ENCODE measurements around the gene CD81.
"Not testable (repeated sequence)": the region's sequence is repeated elsewhere in the genome, so short reads cannot be mapped to it uniquely, and the experiment has no call there.

Gene CD81

GRCh38 chr11:2357651-2358050 lies 19.5 kb upstream of the CD81 start:
- not testable (repeated sequence) for DNase-seq

GRCh38 chr11:2358754-2359442 lies 18.2 kb upstream of the CD81 start:
- no peak for DNase-seq

- no peak for DNase-seq
Measured at GRCh38 chr11:2359557-2359956, 17.6 kb upstream of the CD81 start.

- no peak for DNase-seq
Measured at GRCh38 chr11:2360081-2360642, 16.9 kb upstream of the CD81 start.

GRCh38 chr11:2361565-2361964 lies 15.5 kb upstream of the CD81 start:
- no peak for DNase-seq

GRCh38 chr11:2362414-2362813 lies 14.7 kb upstream of the CD81 start:
- no peak for DNase-seq

GRCh38 chr11:2363130-2363529 lies 14.0 kb upstream of the CD81 start:
- no peak for DNase-seq

GRCh38 chr11:2363577-2364370 lies 13.3 kb upstream of the CD81 start:
- no peak for DNase-seq

- DNase-seq = not testable (repeated sequence)
Measured at GRCh38 chr11:2364386-2364785, 12.7 kb upstream of the CD81 start.

- DNase-seq = no peak
Measured at GRCh38 chr11:2365571-2366210, 11.4 kb upstream of the CD81 start.

GRCh38 chr11:2366276-2366675 lies 10.8 kb upstream of the CD81 start:
- DNase-seq = no peak

- DNase-seq = no peak
Measured at GRCh38 chr11:2366733-2367132, 10.4 kb upstream of the CD81 start.

GRCh38 chr11:2367266-2368160 lies 9.6 kb upstream of the CD81 start:
- no peak for DNase-seq

- DNase-seq = no peak
Measured at GRCh38 chr11:2368178-2368850, 8.8 kb upstream of the CD81 start.

GRCh38 chr11:2368851-2369180 lies 8.3 kb upstream of the CD81 start:
- no peak for DNase-seq

- no peak for DNase-seq
Measured at GRCh38 chr11:2369320-2369719, 7.8 kb upstream of the CD81 start.

- DNase-seq = no peak
Measured at GRCh38 chr11:2369896-2370295, 7.2 kb upstream of the CD81 start.

- no peak for DNase-seq
Measured at GRCh38 chr11:2374456-2375201, 2.5 kb upstream of the CD81 start.

GRCh38 chr11:2375341-2375853 lies 1.7 kb upstream of the CD81 start:
- no peak for DNase-seq

GRCh38 chr11:2375964-2376551 lies 1.1 kb upstream of the CD81 start:
- DNase-seq = no peak

Measured in NCI-H187 (cell line).